Measurements from ENCODE around the gene WIZ.
"Not testable (repeated sequence)": the region's sequence is repeated elsewhere in the genome, so short reads cannot be mapped to it uniquely, and the experiment has no call there.

WIZ gene

GRCh38 chr19:15427991-15428471, 21.7 kb downstream of the WIZ start:
- no peak for DNase-seq

DNA sequence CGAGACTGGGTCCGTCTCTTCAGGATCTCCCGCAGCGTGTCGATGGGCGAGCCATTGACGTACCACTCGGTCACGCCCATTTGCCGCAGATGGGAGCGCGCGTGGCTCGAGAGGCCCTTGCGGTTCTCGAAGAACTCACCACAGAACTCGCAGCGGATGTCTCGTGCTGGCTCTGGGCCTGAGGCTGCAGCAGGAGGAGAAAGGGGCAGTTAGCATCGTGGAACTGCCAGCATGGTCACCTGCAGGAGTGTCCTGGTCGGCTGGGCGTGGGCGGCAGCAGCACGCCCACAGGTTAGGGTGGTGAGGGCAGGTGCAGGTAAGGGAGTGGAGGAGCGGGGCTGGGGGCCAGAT, 22.4 kb downstream of the WIZ start:
- DNase-seq = no peak

GRCh38 chr19:15426485-15427349, 23.0 kb downstream of the WIZ start:
- no peak for DNase-seq

DNA sequence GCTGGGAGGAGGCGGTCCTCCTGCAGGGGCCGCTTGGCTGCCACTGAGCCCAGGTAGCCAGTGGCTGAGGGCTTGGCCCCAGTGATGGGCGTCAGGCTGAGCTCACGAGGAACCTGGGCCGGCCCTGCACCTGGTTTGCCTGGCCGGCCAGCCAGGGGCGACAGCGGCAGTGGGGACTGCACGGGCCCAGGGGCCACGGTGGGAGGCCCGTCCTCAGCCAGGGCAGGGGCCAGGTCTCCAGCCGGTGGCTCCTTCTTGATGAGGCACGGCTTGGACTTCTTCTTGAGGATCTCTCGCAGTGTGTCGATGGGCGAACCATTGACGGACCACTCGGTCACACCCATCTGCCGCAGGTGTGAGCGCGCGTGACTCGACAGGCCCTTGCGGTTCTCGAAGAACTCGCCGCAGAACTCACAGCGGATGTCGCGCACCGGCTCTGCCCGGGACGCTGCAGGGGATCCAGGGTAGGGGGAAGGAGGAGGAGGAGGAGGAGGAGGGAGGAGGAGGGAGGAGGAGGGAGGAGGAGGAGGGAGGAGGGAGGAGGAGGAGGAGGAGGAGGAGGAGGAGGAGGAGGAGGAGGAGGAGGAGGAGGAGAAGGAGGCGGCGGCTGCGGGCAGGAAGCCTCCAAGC, 24.3 kb downstream of the WIZ start:
- no peak for DNase-seq

GRCh38 chr19:15424692-15425272, 25.0 kb downstream of the WIZ start:
- DNase-seq = no peak

DNA sequence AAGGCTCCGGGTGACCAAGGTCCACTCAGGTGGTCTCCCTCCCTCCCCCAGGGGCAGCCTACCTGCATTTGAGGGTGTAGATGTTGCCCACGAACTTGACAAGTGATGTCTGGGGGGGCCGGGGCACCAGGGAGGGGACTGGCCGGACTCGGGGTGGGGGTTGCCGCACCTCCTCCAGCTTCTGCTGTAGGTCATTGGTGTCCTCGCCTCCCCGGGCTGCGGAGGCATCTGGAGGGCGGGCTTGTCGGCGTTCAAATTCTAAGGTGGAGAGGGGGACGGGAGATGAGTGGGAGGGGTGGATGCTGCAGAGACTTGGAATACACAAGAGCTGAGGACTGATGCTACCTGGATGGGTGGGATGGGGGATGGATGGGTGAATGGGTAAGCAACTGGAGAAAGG, 25.6 kb downstream of the WIZ start:
- DNase-seq = no peak

DNA sequence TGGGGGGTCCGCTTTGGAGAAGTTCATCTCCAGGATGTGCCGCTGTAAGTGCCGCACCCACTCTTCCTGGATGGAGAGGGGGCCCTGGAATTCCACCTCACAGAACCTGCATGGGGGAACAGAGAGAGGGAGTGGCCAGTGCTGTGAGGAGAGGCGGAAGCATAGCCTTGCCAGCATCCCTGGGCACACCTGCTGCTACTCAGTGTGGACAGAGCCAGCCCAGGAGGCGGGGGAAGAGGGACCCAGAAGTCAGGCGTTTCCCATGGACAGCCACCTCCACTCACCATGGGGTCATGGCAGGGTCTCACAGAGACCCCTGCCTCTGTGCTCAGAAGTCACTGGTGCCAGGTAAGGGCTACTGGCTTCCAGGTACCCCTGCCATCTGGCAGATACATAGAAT, 26.6 kb downstream of the WIZ start:
- DNase-seq = no peak

DNA sequence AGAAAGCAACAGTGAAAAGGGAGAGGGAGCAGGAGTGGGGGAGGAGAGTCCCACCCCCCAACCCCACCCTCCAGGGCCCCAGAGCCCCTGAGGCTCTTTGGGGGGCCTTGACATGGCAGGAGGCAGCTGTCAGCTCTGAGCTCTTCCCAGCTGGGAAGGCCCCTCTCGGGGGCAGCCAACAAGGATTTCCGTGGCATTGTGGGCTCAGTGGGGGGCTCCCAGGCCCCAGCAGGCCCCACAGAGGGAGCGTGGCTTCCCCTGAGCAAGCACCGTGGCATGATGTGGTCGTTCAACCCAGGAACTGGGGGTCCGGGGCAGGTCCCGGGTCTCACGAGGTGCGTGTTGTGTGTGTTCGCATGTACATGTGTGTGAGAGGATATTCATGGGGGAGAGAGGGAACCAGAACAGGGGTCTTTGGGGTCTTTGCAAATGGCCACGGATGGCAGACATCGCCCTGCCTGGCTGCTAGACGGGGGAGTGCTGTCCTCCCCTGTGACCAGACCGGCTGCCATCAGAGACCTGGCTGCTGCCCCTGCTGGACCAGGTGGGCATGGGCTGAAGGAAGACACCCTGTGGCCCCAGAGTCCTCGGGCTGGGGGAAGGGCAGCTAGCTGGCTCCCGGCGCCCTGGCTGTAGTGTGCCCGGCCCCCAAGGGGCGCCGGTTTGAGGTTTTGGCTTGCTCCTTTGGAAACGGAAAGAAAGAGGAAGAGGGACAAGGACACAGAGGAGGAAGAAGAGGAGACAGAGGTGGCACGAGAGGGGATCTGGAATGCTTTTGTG, 27.3 kb downstream of the WIZ start:
- DNase-seq = no peak

- DNase-seq = no peak
Observed at GRCh38 chr19:15421721-15422260, 28.0 kb downstream of the WIZ start.

DNA sequence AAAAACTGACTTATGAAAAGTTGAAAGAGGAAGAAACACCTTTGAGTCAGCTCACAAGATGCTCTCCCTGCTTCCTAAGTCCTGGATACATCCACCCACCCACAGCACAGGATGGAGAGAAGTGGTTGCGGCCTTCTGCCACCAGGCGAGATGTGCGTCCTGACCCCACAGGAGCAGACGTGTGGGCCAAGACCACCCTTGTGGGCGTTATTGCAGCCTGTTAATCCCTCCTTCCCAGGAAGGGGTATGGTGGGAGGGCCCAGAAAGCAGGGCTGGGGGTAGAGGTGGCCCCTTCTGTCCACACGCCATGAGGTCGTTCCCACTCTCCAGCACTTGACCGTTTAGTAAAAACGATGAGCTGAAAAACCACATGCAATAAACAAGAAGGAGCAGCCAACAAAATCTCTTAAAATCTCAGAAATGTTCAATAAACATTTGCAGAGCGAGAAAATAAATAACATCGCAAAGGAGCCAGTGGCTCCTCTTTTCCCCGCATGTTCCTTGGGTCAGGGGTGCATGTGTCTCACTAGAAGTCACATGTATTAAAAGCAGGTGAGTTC, 28.5 kb downstream of the WIZ start:
- DNase-seq = no peak

- no peak for DNase-seq
Observed at GRCh38 chr19:15419413-15420025, 30.2 kb downstream of the WIZ start.

DNA sequence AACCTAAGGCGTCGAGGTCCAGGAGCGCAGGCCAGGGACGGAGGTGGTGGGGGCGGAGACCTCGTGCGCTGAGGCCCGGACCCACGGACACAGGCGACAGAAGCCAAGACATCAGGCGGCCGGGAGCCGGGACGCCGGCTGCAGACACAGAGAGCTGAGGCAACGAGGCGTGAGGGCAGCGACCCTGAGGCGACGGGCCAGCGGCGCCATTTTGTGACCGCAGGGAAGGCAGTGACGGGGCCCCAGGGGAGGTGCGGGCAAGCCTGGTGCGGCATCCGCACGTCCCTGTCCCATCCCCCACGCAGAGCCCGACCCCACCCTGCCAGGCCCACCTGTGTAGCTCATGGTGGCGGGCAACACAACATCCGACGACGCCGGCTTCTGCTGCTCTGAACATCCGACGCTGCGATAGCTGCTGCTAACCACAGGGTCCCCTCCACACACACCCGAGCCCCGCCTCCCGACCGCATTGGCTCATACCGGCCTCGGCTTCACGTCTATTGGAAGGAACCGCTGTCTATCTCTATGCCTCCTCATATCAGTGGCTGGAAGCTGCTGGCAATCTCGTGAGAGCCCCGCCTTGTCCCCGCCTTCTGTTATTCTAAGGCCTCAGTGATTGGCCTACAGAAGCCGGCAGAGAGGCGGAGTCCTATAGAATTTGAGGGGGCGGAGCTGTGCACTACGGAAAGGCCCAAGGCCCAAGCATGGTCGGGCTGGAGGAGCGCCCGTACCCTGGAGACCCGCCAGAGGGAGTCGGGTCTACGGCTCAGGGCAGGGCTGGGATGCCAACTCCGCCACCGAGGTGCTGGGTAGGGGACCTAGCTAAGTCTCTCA, 31.0 kb downstream of the WIZ start, which contains the start of gene AKAP8L:
TSS of gene AKAP8L (minus strand) at position 410 of the 834 bp plus-strand sequence. CDS start at position 345, 65 bp downstream.
- DNase-seq = peak; percentile 86 to 96 (median 94)

GRCh38 chr19:15418231-15418578, 31.6 kb downstream of the WIZ start:
- no peak for DNase-seq

DNA sequence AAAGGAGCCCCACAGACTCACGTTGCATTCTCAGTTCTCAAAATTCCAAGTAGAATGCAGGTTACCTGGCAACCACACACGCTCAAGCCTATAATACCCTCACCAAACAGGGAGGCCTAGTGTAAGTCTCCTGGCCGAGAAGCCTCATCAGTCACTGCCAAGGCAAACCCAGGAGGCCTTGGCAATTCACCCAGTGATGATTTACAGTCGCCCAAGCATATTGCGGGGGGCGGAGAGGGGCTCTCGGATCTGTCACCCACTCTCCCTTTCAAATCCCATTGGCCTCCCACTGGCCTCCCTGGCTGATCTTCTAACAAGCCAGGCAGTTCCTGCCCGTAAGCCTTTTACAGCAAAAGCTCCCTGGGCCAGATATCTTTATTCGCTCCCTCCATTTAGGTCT, 32.1 kb downstream of the WIZ start:
- DNase-seq = no peak

GRCh38 chr19:15412832-15413231, 36.9 kb downstream of the WIZ start:
- DNase-seq = no peak

- not testable (repeated sequence) for DNase-seq
Observed at GRCh38 chr19:15411351-15411750, 38.4 kb downstream of the WIZ start.

- no peak for DNase-seq
Observed at GRCh38 chr19:15404780-15405211, 45.0 kb downstream of the WIZ start.

- DNase-seq = no peak
Observed at GRCh38 chr19:15404097-15404779, 45.5 kb downstream of the WIZ start.

DNA sequence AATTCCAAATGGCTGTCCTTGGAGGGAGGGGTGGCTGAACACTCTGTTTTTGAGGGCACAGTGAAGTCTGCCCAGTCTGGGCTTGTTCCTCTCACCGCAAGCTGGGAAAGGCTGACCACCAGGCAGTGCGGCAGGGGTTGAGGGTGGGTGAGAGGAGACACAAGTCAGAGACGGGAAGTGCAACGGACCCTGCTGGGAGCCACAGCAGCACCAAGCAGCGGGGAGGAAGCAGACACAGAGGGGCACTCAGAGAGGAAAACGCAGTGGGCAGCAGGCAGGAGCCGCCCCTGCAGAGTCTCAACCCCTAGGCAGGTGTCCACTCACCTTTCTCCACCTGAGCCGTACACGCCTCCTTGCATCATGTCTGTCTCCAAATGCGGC, 46.6 kb downstream of the WIZ start:
- no peak for DNase-seq

DNA sequence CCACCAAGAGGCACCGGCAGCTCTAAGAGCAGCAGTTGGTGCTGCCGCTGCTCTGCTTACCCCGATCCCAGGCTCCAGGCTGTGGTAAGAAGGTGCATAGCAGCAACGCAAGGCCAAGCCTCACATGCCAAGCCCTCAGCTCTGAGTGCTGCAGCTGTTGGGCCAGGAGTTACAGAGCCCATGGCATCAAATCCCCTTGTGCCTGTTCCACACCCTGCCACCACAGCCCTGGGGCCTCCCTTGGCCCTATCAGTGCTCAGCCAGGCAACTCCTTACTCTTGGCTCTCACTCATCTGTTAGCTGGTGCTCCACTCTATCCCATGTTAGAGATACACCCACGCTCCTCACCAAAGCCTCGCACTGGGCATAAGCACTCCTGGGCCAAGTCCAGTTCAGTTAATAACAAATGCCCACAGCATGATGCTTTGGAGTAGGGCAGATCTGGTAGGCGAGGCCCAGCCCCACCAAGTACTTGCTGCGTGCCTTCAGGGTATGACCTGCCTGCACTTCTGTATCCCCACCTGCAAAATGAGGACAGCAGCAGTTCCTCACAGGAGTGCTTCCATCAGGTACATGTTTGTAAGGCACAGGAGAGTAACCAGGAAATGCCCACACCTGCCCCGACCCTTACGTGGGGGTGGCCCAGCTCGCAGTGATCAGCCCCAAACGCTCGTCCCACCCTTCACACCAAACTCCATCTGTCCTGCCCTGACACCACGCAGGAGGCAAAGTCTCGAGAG, 47.2 kb downstream of the WIZ start:
- DNase-seq = no peak
